Pancreas (tissue), 10 donors: ENCODE measurements around the gene SMIM43. TPM values are rescaled to one million over a fixed set of nuclear protein-coding genes. Genes with fewer than 3 reads are reported as not detected.

ENCODE experiments used
- ATAC-seq, 4 donors: fragments of 200-7000 bp; cut with Tn5 transposase; one replicate each; pipeline versions ENCODE4 v1.8.0 to v1.9.1; 2020; ENCODE audit warnings: mild to moderate bottlenecking in 4 of 4, moderate library complexity in 4 of 4
- DNase-seq, 6 donors: peaks; one replicate each; pipeline ENCODE4 v3.0.0-alpha.2; 2020
- FAIRE-seq: peaks from 2 replicates; lab custom pipeline; 2012; peaks lifted over from hg19 to GRCh38; lab: Jason Lieb, UNC
- H3K27ac ChIP-seq, 4 donors: fragments of 200-600 bp; sonication (generic); 1 replicate in 3 of 4; 2 replicates in 1 of 4; pipeline versions ENCODE4 v1.5.0 to v1.8.0; 2020
- H3K27me3 ChIP-seq, 4 donors: fragments of 200-600 bp; one replicate each; pipeline ENCODE4 v1.8.0; 2021
- H3K36me3 ChIP-seq, 3 donors: fragments of 200-600 bp; sonication (generic) in 1 of 3; one replicate each; pipeline versions ENCODE4 v1.5.0 to v1.8.0; 2020 to 2021
- H3K4me1 ChIP-seq, 3 donors: fragments of 200-600 bp; one replicate each; pipeline ENCODE4 v1.8.0; 2021
- H3K4me3 ChIP-seq, 4 donors: fragments of 200-600 bp; sonication (generic) in 2 of 4; one replicate each; pipeline versions ENCODE4 v1.5.0 to v1.8.0; 2020 to 2021
- H3K9me3 ChIP-seq, 4 donors: fragments of 200-600 bp; one replicate each; pipeline ENCODE4 v1.8.0; 2021
- CTCF ChIP-seq, 4 donors: fragments of 200-600 bp; sonication (generic) in 3 of 4; IDR thresholded peaks; one replicate each; pipeline versions ENCODE4 v1.5.0 to v1.8.0; 2021; ENCODE audit warnings: antibody characterized with exemption in 4 of 4
- WGBS, 2 donors: extraction: QIAGEN DNeasy Blood & Tissue Kit; methylation state at CpG; one replicate each; pipeline ENCODE4 v1.1.7; 2013; 5-methylcytosine and 5-hydroxymethylcytosine counted together
- intact Hi-C, 3 donors: fragments of 100-400 bp; cut with DNase I; formaldehyde crosslinking; loops; one replicate each; pipeline versions ENCODE4 v1.11.1 to v1.14.2; 2022
- polyA plus RNA-seq, 2 donors: library from polyadenylated mRNA; stranded (reverse); fragments of 200-250 nt; gene quantifications; one replicate each; pipeline ENCODE4 v1.2.3, GENCODE V29; 2013
- total RNA-seq, 6 donors: library from RNA; stranded (reverse); fragmentation: NEBNext Ultra II Directional in 4 of 6; extraction: Animal tissue kit (Norgen Biotek cat#: 25700) in 4 of 6; gene quantifications; one replicate each; pipeline versions ENCODE4 v1.2.1 to v1.2.4, GENCODE V29; 2021 to 2023
- donor health status: healthy with polysubstance abuse.
- donor health status: DM: no; HTN: no; CAD: no; lungs with moderate emphysema.
- donor health status: DM: no; HTN: no; CAD: no.
- donor health status: control.
- donor health status: control.
- donor health status: Bipolar disorder and iron deficiency.
- donor health status: DM: yes; HTN: yes; CAD: no.
- donor health status: DM: no; HTN: no; CAD: no.
- donor health status: DM: no; HTN: no; CAD: no.
- donor health status: DM: yes; HTN: yes; CAD: no.

Gene SMIM43
- total and polyA plus RNA-seq, 8 donors: 0.07 TPM; not detected in 7

DNA sequence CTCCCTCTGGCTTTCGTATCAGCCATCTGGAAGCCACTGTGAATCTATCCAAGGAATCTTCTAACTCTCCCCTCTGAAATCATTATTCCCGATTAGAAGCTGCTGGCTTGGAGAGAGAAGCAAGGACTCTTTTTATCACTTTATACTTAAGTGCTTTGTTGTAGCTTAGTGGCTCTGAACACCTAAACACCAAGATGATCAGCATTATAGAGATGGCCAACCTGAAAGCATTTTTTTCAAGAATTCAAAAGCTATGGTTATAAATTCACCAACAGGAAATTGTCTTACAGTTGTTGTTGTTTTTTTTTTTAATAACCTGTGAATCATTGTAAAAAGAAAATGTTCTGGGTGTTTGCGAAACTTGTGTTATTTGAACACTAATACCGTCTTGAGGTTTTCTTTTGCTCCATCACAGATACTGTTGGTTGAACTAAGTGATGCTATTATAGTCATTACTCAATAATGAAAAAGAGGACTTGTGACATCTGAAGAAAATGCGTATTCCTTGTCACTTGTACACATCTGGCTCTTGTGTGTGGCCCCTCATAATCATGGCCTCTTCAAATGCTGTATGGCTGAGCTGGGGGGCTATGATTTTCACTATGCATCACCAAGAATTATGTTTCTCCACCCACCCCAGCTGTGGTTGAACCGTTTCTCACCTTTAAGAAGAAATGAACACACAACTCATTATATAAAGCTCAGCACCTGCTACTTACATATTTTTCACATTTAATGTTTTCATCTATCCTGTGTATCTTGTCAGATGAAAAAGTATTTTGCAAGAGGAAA, 11.8 kb upstream of the SMIM43 start:
- Histone ChIP-seq H3K27ac (no peak overlapping the region), H3K4me1 (no peaks in the 10 kb centered on the region), H3K27me3 (no peaks in the 10 kb centered on the region), H3K4me3 (no peak overlapping the region), H3K36me3 (no peaks in the 10 kb centered on the region), H3K9me3 (no peaks in the 10 kb centered on the region)
- 59 to 68% methylated on average over 6 of the region's 6 CpGs for WGBS, 2 donors
- DNase-seq (no peak), ATAC-seq (no peak), FAIRE-seq (no peak)
- intact Hi-C loops: no loop called here
- no peak for TF ChIP-seq CTCF (IDR thresholded peaks at IDR 0.05)

DNA sequence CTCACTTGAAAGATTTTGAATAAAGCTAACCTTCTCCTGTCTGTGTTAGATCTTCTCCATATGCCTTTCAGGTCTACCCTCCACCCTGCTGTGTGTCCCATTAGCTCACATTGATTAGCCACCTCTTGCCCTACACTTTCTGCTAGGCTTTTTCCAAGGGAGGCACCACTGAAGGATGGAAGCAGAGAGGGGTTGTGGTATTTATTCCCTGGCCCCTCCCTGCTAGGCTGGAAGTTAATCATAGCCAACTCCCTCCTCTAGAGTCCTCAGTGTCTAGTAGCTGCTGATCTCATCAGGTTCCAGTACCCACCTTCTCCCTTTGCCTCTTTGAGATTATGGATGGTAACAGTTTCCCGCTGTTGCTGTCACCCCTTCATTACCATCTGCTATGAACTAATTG, 8.9 kb upstream of the SMIM43 start:
- intact Hi-C loops: no loop called here
- Histone ChIP-seq H3K4me3 (no peak overlapping the region), H3K4me1 (no peaks in the 10 kb centered on the region), H3K27me3 (no peaks in the 10 kb centered on the region), H3K9me3 (no peaks in the 10 kb centered on the region), H3K27ac (no peak overlapping the region), H3K36me3 (no peaks in the 10 kb centered on the region)
- ATAC-seq (no peak), DNase-seq (no peak), FAIRE-seq (no peak)
- no peak for TF ChIP-seq CTCF (IDR thresholded peaks at IDR 0.05)
- WGBS, 2 donors: 69 to 81% methylated on average over 1 of the region's 1 CpG

DNA sequence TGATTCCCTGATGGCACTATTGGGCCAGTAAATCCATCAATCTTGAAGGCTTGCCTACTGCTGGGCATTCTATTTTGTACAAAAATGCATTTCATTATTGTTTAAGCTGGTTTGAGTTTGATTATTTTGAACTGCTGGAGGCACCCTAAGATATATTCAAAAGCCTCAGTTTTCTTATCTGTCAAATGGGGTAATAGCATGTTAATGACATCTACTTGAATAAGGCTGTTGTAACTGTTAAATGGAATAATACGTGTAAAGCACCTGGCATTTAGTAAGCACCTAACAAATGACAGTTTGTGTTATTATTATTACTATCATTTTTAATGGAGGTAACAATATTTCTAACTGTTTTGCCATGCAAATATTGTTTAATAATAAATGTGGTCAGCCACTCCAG, 6.9 kb upstream of the SMIM43 start:
- Histone ChIP-seq H3K4me3 (no peak overlapping the region), H3K9me3 (no peaks in the 10 kb centered on the region), H3K4me1 (no peaks in the 10 kb centered on the region), H3K27ac (no peak overlapping the region), H3K36me3 (no peaks in the 10 kb centered on the region), H3K27me3 (peaks cover 0 to 4% (median 0%) of the 10 kb centered on the region in 4 donors)
- intact Hi-C loops: no loop called here
- no peak for ATAC-seq
- FAIRE-seq: no peak
- 68 to 76% methylated on average over 1 of the region's 1 CpG for WGBS, 2 donors
- DNase-seq: no peak
- no peak for TF ChIP-seq CTCF (IDR thresholded peaks at IDR 0.05)

GRCh38 chr4:121769341-121769740, 4.4 kb upstream of the SMIM43 start:
- no peaks in the 10 kb centered on the region for H3K9me3 ChIP-seq
- peaks cover 0 to 4% (median 3%) of the 10 kb centered on the region in 3 donors for H3K4me1 ChIP-seq
- intact Hi-C loops: no loop called here
- H3K36me3 ChIP-seq: no peaks in the 10 kb centered on the region
- no peak overlapping the region for H3K4me3 ChIP-seq
- H3K27ac ChIP-seq: no peak overlapping the region
- DNase-seq (no peak), ATAC-seq (no peak), FAIRE-seq (no peak)
- peaks cover 0 to 4% (median 0%) of the 10 kb centered on the region in 4 donors for H3K27me3 ChIP-seq
- no peak for TF ChIP-seq CTCF (IDR thresholded peaks at IDR 0.05)
- 69 to 86% methylated on average over 2 of the region's 2 CpGs for WGBS, 2 donors

GRCh38 chr4:121767166-121767565, 2.2 kb upstream of the SMIM43 start:
- WGBS, 2 donors: 68 to 82% methylated on average over 4 of the region's 4 CpGs
- H3K27ac ChIP-seq: no peak overlapping the region

More at GRCh38 chr4:121767166-121767565, 2.2 kb upstream of the SMIM43 start:
- DNase-seq (no peak), FAIRE-seq (no peak), ATAC-seq (no peak)
- Histone ChIP-seq H3K27me3 (peaks cover 0 to 10% (median 0%) of the 10 kb centered on the region in 4 donors), H3K9me3 (no peaks in the 10 kb centered on the region), H3K4me1 (peaks cover 0 to 4% (median 3%) of the 10 kb centered on the region in 3 donors), H3K4me3 (no peak overlapping the region), H3K36me3 (no peaks in the 10 kb centered on the region)
- no peak for TF ChIP-seq CTCF (IDR thresholded peaks at IDR 0.05)
- intact Hi-C loops: no loop called here
